GM13977 (cell line): ENCODE measurements around the gene LMNA.

ENCODE experiments used
- DNase-seq: peaks from one replicate; pipeline ENCODE4 v3.0.0; 2012; ENCODE audit warnings: low spot score
- CTCF ChIP-seq: IDR thresholded peaks from 2 replicates; pipeline ENCODE4 v1.5.1; 2012; ENCODE audit warnings: mild to moderate bottlenecking, control low read depth; ENCODE audit not compliant: insufficient read depth; ENCODE audit errors: extremely low read depth, missing control alignments
- in situ Hi-C: fragments of 300-500 bp; cut with MboI; formaldehyde crosslinking; loops from one replicate; pipeline ENCODE4 v1.12.0; 2022; ENCODE audit warnings: low sequenced_read_pairs, low pct_unique_long_range_greater_than_20kb, mixed read lengths, inconsistent platforms; ENCODE audit not compliant: unreplicated experiment

LMNA gene

GRCh38 chr1:156126630-156127534 lies 12.4 kb downstream of the LMNA start:
- in situ Hi-C loops: no loop called here
- no peak for TF ChIP-seq CTCF
- DNase-seq: peak; percentile 58

GRCh38 chr1:156128308-156128653 lies 13.8 kb downstream of the LMNA start:
- DNase-seq: no peak

GRCh38 chr1:156128654-156129597 lies 14.4 kb downstream of the LMNA start:
- in situ Hi-C loops: no loop called here
- no peak for DNase-seq
- no peak for TF ChIP-seq CTCF

More at GRCh38 chr1:156128308-156128653, 13.8 kb downstream of the LMNA start:
- in situ Hi-C loops: no loop called here
- TF ChIP-seq CTCF: no peak

- DNase-seq: peak; percentile 76
- peak; percentile 98 for TF ChIP-seq CTCF
- in situ Hi-C loops: loop anchor here (5.0 kb wide), 1 partner anchor 38 kb away; no protein-coding TSS in a partner anchor
These were observed 15.4 kb downstream of the LMNA start for GRCh38 chr1:156129687-156130577.

- in situ Hi-C loops: loop anchor here (5.0 kb wide), 1 partner anchor 38 kb away; no protein-coding TSS in a partner anchor
- TF ChIP-seq CTCF: no peak
- DNase-seq: no peak
These were observed 16.0 kb downstream of the LMNA start for GRCh38 chr1:156130578-156130942.
